ENCODE results near the gene CAMKMT.

The CAMKMT gene

DNA sequence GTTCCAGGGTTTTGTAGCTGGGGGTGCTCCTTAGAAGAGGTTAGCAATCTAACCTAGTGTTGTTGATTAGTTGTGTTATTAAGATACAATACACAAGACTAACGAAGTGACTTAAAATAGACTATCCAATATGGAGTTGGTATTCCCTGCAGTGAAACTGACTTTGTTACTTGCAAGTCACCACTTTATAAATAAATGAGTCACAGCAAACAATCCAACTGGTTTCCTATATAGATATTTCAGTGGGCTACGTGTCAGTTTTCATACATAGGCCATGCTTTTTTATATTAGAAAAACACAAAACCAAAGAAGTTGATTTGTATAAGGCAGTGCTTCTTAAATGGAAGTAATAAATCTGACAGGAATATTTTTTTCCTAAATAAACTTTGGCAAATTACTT is 274.0 kb downstream of the CAMKMT start:
- in situ Hi-C loops (cut with MboI; ENCODE audit: low sequenced_read_pairs), result no loop called here

DNA sequence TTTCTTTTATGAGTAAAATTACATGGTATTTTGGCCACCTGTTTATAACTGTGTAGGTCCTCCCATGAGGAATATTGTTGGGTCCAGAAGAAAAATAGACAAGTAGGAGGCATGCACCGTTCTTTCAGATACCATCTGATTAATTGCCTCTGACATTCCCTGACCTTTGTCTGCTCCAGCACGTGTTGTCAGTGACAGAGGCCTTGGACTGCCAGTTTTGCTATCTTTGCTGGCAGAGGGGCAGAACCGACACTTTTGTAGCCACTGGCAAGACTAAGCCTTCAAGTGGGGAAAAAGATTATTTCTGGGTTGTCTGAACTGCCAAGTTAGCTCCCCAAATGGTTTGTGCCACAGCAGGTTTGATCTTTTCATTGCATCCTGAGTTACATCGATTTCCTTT is 276.9 kb downstream of the CAMKMT start:
- in situ Hi-C loops (cut with MboI; ENCODE audit: low sequenced_read_pairs), result no loop called here

DNA sequence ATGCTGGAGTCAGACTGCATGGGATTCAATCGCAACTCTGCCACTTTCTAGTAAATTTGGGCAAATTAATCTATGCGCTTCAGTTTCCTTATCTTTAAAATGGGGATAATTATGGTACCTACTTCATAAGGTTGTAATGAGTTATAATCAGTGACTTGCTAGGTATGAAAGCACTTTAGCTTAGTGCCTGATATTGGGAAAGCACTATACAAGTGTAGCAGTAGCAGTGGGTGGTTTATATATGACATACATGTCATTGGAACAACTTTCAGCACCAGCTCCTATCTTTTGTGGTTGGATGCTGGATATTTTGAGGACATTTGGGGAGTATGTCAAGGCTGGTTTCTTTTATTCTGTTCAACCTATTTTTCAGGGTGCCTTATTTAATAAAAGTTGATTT is 277.7 kb downstream of the CAMKMT start:
- in situ Hi-C loops (cut with MboI; ENCODE audit: low sequenced_read_pairs), result no loop called here

DNA sequence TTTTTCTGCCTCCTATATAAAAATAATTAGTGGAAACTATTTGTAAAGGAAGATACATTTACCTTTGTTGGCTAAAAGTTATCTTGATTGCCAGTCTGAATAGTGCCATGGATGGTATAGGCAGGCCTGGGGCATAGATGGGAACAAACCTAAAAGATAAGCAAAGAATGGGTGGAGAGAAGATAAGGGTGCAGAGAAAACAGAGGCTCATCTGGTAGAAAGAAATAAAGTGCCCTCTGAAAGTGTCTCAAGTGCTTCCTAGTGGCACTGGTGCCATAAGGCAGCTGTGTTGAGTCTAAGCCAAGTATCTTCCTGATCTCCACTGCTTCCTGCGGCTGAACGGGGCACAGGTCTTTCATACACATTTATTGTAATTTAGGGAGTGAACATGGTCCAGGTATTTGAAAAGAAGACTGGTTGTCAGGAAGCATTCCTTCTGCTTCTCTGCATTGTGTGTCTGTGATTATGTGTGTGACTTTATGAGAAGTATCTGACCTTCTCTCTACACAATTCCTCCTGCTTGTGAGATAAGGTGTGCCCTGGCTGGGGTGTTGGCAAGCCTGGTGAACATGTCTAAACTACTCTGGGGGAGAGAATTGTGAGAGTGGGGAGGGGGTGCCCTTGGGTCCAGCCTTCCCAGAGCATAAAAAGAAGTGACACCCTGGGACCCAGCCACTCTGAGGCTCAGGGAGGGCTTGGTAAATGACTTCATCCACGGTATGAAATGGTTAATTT is 280.5 kb downstream of the CAMKMT start:
- in situ Hi-C loops (cut with MboI; ENCODE audit: low sequenced_read_pairs), result no loop called here

DNA sequence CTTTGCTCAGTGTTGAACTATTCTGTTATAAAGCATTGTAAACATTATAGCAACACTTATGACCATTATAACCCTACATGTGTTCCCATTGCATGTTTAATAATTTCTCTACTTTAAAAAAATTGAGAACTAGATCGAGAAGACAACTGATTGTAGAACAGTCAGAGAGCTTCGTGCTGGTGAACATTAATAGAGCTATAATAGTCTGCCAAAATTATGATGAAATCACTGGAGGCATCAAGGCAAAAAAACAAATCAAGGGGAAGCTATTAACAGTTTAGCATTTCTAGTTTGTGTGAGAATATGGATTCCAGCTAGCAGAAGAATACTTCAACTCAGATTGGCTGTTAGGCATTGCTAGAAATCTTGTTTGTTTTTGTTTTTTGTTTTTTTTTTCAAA is 284.2 kb downstream of the CAMKMT start:
- in situ Hi-C loops (cut with MboI; ENCODE audit: low sequenced_read_pairs), result no loop called here

DNA sequence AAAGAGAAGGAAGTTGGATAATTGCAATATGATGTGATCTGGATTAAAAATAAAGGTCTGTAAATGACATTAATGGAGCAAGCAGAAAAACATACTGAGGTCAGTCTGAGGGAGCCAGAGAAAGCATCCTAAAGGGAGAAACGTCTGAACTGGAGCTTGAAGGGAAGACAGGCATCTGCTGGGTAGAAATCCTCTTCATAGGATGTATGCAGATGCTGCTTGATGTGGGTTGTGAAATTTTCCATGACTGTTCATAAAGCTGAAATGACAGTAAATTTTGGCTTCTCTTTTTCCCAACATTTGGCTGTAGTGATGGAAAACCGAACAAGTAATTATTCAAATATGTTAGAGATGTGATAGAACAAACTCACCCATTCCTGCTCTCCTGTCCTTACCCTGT is 287.6 kb downstream of the CAMKMT start:
- in situ Hi-C loops (cut with MboI; ENCODE audit: low sequenced_read_pairs), result no loop called here

DNA sequence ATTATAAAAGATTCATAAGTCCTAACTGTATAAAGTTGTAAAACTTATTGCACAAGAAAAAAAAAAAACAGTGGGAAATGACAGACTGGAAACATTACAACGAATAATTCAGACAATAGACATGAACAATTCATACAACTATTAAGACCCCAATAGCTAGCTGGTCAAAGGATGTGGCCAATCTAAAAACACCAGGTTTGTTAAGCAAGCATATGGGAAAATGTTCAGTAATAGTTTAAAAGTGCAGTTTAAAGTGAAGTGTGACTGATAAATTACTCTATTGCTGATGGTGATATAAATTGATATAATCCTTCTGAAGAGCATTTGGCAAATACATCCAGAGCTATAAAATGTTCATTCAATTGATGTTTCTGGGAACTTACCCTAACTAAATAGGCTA is 289.0 kb downstream of the CAMKMT start:
- in situ Hi-C loops (cut with MboI; ENCODE audit: low sequenced_read_pairs), result no loop called here

DNA sequence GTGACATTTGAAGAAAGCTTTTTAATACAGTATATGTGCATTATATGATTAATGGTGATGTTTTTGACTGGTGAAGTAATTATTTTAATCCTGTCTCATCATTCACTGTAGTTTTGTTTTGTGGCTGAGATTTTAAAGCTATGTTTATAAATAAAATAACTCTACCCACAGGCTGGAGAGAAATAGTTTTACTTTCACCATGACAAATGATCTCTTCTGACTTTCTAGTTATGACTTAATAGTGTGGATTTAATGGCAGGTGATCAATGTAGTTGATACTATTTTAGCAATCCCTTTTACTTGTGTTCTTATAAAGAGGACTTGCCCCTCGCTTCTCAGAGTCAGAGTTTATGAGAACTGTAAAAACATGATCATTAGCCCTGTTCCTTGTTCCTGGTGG is 290.2 kb downstream of the CAMKMT start:
- in situ Hi-C loops (cut with MboI; ENCODE audit: low sequenced_read_pairs), result no loop called here

DNA sequence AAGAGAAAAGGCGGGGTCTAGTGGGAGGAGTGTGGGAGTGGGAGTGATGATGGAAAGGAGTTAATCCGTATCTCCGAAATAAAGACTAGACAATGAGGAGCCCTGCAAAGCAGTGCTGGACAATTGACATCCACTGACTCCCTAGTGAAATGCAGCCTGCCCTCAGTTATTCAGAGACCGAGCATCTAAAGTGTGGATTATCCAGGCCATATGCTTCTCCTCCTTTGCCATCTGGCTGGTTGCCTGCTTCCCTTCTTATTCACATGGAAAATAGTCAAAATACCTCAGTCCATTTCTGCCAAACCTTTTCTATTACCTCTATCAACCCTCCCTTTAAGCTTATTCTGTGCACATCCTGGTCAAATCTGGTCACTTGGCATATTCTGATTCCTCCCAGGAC is 291.0 kb downstream of the CAMKMT start:
- in situ Hi-C loops (cut with MboI; ENCODE audit: low sequenced_read_pairs), result no loop called here

DNA sequence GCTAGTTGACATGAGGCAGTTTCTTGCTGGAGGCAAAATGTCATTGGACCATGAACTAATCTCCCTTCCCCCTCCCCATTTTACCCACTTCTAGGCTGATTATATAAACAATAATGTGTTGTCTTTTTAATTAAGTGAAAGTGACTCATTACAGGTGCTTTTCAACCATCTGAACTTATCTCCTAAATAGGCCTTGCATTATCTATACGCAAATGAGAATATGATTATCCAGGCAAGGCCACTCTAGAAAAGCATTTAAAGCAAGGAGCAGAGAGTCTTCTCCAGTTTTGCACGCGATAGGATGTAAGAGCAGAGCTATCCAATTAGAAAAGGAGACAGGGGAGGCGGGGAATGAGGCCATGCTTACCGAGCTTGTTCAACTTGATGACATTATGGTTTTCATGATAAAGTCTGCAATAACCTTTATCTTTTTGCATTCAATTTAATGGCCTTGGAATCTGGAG is 293.7 kb downstream of the CAMKMT start:
- in situ Hi-C loops (cut with MboI; ENCODE audit: low sequenced_read_pairs), result no loop called here

DNA sequence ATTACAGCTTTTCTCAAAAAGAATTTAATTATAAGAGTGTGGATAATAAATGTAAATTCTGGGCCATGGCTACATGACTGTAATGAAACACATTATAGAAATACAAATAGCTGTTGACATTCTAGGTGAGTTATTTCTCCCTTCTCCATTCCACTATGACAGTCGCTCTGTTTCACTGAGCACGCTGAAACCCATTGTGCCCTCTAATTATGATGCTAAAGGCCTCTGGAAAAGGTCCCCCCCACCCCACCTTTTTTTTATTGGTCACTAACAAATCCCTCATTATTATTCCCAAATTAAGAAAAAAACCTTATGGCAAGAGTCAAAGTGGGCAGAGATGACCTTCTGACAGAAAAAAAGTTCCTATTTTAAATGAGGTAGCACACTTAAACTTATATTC is 294.7 kb downstream of the CAMKMT start:
- in situ Hi-C loops (cut with MboI; ENCODE audit: low sequenced_read_pairs), result no loop called here

DNA sequence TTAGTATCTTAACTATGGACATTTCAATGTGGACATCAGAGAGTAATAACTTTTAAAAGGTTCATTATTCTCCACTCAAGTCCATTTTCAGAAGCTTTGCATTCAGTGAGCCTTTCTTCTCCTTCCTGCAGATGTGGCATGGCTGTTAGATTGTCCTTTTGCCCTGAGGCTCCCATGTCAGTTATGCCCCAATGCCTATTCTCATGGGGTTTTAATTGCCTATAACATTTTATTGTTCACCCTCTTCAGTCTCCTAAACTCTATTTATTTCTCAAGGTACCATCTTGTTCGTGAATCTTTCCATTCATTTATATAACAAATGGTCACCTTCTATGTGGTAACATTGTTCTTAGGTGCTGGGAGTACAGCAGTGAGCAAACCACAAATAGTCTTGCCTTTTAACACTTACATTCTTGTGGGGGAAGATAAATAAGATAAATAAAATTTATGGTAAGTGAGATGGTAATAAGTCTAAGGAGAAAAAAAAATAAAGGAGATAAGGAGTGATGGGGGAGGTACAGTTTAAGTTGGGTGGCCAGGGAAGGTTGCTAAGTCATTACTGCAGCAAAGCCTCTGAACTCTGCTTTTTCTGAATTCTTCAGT is 301.8 kb downstream of the CAMKMT start:
- in situ Hi-C loops (cut with MboI; ENCODE audit: low sequenced_read_pairs), result no loop called here

DNA sequence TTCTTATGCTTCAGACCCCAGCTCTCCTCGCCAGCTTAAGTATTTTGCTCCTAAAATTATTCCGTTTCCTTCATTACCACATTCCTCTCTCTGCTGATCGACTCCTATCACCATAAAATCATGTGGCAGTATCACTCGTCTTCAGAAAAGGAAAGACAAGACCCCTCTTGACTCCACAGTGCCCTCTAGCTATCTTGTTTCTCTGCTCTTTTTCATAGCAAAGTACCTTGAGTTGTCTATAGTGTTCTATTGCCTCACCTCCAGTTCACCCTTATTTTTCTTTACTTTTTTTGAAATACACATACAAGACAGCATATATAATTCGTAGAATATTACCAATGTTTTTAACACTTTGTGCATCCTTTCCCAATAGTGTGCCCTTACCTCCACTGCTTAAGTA is 306.6 kb downstream of the CAMKMT start:
- in situ Hi-C loops (cut with MboI; ENCODE audit: low sequenced_read_pairs), result no loop called here

DNA sequence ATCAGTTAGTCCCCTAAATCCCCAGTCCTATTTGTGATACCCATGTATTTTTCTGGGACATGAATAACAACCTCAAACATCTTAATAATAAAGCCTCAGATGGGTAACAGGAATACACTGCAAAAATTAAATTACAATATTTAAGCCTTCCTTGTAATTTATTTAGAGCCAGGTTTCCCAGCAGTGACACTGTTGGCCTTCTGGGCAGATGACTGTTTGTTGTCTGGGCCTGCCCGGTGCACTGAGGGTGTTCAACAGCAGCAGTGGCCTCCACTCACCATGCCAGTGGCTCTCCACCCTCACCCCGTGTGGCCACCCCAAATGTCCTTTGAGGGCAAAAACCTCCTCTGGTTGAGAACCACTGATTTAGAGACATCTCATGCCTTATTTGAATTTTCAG is 309.5 kb downstream of the CAMKMT start:
- in situ Hi-C loops (cut with MboI; ENCODE audit: low sequenced_read_pairs), result no loop called here

DNA sequence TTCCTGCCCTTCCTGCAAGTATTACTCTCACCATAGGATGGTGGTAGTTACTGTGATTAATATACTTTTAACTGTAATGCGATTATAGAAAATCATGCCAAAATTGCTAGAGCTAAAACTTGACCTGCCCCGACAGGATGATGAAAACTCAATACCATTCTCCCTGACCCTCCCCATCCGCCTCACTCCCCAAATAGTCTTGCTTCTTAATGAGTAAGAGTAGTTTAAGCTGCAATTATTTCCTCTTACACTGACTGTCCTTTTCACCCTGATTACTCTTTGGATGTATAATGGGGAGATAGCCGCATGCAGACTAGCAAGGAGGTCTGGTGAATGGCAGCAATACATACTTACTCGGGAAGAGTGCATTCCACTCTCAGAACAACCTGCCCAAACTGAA is 310.2 kb downstream of the CAMKMT start:
- in situ Hi-C loops (cut with MboI; ENCODE audit: low sequenced_read_pairs), result no loop called here

DNA sequence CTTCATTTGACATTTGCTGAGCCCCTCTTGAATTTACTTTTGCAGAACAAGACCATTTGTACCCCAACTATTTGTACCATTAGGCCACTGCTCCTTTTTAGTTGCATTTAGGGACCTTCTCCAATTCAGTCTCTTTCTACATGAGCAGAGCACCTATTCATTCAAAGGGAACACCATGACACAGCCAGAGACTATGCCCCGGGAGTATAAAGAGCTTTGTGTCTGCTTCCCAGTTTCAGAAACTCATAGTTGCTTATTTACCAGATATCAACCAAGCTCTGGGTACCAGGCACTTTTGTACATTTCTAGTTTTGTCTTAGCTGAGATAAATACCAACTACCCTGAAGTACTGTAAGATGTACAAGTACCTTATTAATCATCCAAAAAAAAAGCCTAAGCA is 310.7 kb downstream of the CAMKMT start:
- in situ Hi-C loops (cut with MboI; ENCODE audit: low sequenced_read_pairs), result no loop called here

DNA sequence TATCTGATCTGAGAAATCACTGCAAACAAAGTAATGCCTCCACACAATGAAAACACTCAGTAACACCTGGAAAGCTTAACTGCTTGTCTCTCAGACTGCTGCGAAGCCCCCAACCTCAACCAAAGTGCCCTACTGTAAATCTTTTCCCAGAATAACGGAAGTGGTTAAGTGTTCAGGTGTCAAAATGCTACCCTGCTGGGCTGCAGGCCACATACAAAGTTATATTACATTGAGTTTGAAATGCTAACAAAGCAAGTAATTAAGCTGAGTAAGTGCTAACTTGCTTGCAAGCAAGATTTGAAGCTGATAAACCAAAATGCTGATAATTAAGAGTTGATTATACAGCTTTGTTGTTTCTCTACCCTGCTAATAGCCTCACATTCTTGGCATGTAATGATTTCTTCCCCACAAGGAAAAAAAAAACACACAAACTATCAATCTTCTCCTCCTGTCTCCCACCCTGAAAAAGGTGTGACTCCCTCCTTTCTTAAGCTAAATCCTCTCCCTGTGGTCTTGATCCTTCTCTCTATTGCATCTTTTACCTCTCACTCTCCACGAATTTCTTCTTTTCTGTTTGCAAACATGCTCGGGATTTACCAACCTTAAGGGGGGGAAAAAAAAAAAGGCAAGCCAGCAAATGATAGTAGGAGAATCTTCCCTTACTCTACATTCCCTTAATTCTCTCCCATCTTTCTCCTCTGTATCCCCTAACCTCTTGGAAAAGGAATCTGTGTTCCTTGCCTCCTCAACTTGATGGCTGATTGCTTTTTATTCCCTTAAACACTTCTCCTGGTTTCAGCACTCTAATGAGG is 312.9 kb downstream of the CAMKMT start:
- in situ Hi-C loops (cut with MboI; ENCODE audit: low sequenced_read_pairs), result no loop called here

DNA sequence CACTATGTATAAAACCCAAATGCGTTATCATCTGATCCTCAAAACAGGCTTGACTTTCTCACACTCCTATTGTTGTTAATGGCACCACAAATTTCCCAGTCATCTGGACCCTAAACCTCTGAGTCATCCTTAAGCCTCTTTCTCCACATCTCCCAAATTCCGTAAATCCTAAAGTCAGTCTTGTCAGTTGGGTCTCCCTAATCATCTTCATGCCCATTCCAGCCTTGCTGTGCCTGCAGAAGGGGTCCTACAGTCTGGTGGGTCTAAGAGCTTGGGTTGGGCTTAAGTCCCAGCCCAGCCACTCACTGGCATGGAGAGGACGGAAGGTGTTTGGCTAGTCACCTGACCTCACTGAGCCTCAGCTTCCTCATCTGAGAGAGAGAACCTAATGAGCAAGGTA is 314.6 kb downstream of the CAMKMT start:
- in situ Hi-C loops (cut with MboI; ENCODE audit: low sequenced_read_pairs), result no loop called here

DNA sequence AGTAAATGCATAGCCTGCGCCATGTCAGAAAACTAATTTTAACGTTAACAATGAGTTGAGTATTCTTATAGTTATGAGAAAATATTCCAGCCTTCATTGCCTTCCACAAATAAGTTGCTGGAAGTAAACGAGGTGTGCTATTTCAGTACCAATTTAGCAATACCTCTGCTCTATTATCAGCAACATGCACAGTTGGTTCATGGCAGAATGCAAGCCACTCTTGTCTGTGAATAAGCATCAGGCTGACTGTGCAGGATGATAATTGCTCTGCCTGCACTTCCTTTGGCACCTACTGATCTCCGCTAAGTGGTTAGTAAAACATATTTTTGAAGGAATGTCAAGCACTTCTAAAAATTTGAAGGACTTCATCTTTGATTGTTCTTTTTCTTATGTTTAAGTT is 317.8 kb downstream of the CAMKMT start:
- in situ Hi-C loops (cut with MboI; ENCODE audit: low sequenced_read_pairs), result no loop called here

DNA sequence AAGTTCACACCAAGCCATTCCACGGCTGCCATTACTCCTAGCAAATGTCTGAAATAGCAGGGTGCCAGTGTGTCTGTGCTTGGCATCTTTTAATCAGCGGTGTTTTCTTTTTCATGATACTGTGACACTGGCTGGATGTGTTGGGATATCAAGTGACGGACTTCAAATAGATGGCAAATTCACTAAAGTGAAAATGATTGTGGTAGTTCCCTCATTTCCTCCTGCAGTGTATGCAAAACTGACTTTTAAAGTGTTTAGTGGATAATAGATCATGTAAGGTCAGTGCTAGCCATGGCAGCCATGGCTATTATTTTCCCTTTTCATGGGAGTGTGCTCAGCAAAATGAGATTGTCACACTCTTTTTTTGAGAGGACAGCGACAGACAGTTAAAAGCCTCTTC is 318.2 kb downstream of the CAMKMT start:
- in situ Hi-C loops (cut with MboI; ENCODE audit: low sequenced_read_pairs), result no loop called here

DNA sequence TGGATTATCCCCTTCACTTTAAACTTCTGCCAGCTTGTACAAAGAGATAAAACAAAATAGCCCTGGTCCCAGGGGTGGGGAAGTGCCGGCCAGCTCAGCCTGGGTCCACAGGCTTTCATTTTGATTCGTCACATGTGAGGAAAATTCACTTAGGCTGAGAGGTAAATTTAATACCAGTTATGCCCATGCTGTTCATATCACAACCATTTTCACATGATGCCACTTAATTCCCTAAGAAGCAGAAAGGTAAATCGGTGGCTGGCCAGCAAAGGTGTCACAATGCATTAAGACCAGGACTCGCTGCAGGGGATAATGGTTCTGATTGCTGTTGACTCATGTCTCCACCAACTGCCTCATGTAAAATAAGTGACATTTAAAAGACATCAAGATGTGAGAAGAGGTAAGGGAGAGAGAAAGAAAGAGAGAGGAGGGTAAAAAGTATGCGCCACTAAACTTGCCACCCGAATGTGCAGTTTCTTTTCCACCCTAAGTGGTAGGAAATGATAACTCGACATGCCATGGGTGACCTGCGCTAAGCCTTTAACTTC is 318.8 kb downstream of the CAMKMT start:
- in situ Hi-C loops (cut with MboI; ENCODE audit: low sequenced_read_pairs), result no loop called here

All from HL-60/S4 treated with retinoic acid at 250 ng/mL for 4 days and 3 days (cell line).